HG03139 (cell line): Measurements from ENCODE around the gene MAPRE2.
"Not testable (repeated sequence)": the region's sequence is repeated elsewhere in the genome, so short reads cannot be mapped to it uniquely, and the experiment has no call there.

Experiments
- ATAC-seq: cut with Tn5 transposase; IDR thresholded peaks from one replicate; pipeline ENCODE4 v1.9.1; 2021; ENCODE audit not compliant: unreplicated experiment

The MAPRE2 gene

GRCh38 chr18:35089382-35089781 lies 48.2 kb downstream of the MAPRE2 start:
- no peak for ATAC-seq

DNA sequence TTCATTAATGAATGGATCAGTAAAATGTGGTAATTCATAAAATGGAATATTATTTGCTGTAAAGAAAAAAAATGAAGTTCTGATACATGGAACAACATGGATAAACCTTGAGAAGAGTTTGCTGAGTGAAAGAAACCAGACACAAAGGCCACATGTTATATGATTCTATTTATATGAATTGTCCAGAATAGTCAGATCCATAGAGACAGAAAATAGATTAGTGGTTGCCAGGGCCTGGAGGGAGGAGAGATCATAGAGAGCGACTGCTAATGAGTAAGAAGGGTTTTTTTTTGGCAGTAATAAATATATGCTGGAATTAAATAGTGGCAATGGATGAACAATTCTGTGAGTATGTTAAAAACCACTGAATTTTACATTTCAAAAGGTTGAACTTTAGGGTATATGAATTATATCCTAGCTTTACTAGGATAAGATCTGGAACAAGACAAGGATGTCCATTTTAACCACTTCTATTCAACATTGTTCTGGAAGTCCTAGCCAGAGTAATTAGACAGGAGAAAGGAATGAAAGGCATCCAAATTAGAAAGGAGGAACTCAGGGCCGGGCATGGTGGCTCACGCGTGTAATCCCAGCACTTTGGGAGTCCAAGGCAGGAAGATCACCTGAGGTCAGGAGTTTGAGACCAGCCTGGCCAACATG lies 48.8 kb downstream of the MAPRE2 start:
- ATAC-seq = no peak

- no peak for ATAC-seq
Measured at GRCh38 chr18:35091841-35092240, 50.6 kb downstream of the MAPRE2 start.

DNA sequence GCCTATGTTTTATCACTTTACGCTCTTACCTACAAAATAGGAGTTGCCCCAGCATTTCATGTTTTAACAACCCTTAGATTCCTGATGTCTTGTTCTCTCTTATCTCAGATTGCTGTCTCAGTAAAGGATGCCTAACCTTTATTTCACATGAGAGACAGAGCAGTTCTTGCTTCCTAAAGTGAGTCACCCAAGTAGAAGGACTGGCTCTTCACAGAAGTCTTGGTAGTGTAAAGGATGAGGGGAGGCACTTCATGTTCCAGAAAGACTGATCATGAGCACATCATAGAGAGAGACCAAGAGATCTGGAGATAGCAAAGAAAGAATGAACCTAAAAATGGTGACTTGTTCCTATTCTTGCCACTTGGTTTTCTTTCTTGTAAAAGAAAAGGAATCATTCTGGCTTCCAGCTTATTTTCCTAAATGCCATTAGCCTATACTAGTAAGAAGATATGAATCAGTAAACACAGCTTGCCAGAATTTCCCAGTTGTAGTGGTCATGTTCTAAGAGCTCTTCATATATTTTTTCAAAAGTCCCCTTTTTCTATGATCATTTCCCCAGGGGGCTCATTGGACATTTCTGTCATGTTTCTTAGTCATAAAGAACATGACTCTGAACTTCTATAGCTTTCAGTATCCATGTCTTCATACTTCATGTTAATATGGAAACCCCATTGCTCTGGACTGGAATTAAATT lies 54.9 kb downstream of the MAPRE2 start:
- peak; percentile 74 for ATAC-seq

GRCh38 chr18:35096677-35097011 lies 55.4 kb downstream of the MAPRE2 start:
- no peak for ATAC-seq

- no peak for ATAC-seq
Measured at GRCh38 chr18:35097195-35097594, 56.0 kb downstream of the MAPRE2 start.

DNA sequence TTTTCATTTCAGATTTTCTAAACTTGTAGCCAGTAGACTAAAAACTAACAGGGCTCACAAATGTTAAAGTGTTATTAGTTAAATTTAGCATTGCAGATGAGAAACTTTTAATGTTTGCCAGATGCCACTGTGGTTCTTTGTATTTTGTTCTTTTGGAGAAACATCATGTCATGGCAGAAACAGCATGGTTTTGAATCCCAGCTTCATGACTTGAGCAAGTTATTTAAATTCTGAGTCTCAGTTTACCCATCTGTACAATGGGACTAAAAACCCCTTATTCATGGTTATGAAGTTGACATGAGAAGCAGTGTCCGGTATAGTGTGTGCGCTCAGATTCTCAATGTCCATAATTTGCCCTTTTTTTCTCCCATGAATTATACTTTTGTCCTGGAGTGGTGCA lies 56.5 kb downstream of the MAPRE2 start:
- no peak for ATAC-seq

DNA sequence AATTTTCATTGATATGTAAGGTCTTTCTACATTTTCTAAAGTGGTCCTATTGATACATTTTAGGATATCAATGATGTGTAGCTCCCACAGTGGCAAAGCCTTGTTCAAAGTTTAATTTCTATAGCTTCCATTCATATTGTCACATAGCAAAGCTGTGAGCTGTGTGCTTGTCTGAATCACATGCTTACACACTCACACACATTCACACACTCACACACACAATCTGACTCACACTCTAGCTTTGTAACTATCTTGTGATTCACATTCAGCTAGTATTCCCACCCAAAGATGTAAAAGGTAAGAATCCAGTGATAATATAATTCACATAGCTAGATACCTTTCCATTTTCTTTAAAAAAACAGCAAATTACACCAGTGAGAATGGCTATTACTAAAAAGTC lies 58.7 kb downstream of the MAPRE2 start:
- ATAC-seq = no peak

DNA sequence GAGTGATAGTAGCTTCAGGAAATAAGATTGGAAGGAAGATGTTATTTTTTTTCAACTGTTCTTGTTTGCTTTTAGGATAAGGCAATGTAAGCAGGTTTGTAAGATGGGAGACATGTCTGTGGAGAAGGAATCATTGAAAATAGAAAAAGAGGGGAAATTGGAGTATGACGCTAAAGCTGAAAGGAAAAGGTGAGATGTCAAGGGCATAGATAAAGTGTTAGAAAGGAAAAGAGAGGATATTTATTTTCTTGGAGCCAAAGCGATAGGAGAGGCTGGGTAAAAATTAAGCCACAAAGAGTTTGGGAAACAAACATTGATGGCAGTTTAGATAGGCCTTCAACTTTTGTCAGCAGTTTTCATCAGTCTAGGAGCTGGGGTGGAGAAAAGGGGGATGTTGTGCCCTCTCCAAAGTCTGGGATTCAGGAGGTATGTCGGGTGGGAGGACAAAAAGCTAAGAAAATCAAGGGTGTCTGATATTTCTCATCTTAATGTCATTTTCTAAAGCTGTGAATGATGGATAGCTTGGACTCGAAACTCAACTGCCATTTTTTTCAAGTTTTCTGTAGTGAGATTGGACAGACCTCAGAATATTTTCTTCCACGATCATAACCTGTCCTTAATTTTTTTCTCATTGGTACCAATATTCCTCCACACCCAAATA lies 63.3 kb downstream of the MAPRE2 start:
- ATAC-seq = no peak

- ATAC-seq = no peak
Measured at GRCh38 chr18:35106013-35106844, 65.0 kb downstream of the MAPRE2 start.

DNA sequence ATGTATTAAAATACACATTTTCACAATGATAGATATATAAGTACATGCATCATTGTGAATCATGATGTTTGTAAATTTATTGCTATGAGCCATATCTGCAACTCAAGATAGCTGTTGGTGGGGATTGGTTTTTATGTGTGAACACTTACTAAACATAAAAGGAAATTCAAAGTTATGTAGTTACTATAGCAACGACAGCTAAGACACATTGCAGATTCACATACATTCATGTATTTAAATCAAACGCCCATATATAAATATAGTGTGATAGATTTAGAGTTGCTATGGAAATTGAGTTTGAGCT lies 65.6 kb downstream of the MAPRE2 start:
- no peak for ATAC-seq

- ATAC-seq = no peak
Measured at GRCh38 chr18:35107216-35107615, 66.0 kb downstream of the MAPRE2 start.

- not testable (repeated sequence) for ATAC-seq
Measured at GRCh38 chr18:35108088-35108487, 66.9 kb downstream of the MAPRE2 start.

DNA sequence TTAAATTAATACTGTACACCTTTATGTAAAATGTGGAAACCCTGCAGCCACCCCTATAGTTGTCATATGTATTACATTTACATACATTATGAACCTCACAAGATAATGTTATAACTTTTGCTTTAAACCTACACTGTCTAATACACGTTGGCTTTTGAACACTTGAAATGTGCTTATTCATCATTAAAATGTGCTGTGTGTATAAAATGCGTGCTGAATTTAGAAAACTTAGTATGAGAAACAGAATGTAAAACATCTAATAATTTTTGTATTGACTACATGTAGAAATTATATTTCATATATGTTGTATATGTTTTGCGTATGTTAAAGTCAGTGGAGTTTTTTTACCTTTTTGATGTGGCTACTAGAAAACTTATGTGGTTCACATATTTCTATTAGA lies 68.8 kb downstream of the MAPRE2 start:
- ATAC-seq = no peak

GRCh38 chr18:35110554-35111485 lies 69.6 kb downstream of the MAPRE2 start:
- ATAC-seq = no peak

DNA sequence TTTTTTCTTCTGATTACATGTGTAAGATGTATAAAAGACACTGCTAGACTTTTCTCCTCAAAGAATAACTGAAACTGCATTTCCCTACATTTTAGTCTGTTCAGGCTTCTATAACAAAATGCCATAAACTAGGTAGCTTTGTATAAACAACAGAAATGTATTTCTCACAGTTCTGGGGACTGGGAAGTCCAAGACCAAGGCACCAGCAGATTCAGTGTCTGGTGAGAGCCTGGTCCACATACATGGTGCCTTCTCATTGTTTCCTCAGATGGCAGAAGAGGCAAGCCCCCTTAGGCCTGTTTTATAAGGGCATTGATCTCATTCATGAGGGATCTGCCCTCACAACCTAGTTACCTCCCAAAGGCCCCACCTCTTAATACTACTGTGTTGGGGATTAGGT lies 71.5 kb downstream of the MAPRE2 start:
- no peak for ATAC-seq

DNA sequence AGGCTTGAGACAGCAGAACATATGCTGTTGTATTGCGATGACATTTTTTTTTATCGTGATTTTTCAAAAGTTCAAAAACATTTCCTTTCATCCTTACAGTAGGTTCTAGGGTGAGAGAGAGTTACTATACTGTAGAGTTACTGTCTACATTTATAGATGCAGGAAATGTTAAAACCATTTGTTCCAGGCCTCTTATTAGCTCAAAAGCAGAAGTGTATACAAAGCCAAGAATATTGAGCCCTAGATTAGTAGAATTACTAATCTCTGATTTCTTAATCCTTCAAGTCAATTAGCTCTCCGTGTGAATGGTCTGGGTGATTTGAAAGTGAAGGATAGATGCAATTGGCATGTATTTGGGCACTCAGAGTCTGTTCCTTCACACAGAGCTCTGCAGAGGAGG lies 73.1 kb downstream of the MAPRE2 start:
- no peak for ATAC-seq

GRCh38 chr18:35116784-35117318 lies 75.6 kb downstream of the MAPRE2 start:
- ATAC-seq = no peak

GRCh38 chr18:35117372-35117771 lies 76.2 kb downstream of the MAPRE2 start:
- ATAC-seq = no peak

DNA sequence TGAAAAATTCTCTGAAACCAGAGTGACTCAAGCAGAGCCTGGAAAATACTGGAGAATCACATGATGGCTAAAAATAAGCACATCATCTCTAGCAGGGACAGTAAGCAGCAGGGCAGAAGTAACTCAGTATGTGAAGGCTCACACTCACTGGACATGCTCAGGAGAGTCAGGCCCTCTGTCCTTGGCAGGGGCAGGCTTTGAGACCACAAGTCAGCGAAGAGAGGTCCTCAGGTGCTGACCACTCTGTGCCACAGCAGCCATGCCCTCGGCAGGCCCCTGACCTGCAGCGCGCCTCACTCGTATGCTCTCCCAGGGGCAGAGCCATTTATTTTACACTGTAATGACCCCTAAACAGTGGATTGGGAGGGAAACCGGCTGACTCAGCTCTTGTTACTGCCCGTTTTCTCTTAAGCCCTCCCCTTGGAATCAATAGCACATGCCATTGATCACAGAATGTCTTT lies 76.8 kb downstream of the MAPRE2 start:
- no peak for ATAC-seq
